ENCODE data around the gene AK1.

DNA sequence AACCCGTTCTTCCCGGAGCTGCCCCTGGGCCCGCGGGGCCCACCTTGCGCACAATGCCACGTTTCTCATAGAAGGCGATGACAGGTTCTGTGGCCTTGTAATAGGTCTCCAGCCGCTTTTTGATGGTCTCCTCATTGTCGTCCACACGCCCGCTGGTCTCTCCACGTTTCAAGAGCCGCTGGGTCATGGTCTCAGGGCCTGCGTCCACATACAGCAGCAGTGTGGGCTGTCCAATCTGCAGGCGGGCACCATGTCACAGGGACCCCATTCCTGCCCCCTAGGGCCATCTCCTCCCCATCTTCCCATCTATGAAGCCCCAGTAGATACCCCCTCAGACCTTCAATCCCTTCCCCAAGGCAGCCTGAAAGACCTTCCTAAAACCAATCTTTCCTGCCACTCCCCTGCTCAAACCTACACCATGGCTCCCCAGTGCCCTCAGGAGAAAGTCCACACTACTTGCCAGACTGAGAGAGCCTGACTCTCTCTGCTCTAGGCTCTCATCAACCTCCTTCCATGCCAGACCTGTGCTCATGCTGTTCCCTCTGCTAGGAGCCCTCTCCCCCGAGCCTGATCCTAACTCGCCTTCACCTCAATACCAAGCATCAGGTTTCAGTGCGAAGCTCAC lies 9.1 kb downstream of the AK1 start:
- TF ChIP-seq, protein P1, sequence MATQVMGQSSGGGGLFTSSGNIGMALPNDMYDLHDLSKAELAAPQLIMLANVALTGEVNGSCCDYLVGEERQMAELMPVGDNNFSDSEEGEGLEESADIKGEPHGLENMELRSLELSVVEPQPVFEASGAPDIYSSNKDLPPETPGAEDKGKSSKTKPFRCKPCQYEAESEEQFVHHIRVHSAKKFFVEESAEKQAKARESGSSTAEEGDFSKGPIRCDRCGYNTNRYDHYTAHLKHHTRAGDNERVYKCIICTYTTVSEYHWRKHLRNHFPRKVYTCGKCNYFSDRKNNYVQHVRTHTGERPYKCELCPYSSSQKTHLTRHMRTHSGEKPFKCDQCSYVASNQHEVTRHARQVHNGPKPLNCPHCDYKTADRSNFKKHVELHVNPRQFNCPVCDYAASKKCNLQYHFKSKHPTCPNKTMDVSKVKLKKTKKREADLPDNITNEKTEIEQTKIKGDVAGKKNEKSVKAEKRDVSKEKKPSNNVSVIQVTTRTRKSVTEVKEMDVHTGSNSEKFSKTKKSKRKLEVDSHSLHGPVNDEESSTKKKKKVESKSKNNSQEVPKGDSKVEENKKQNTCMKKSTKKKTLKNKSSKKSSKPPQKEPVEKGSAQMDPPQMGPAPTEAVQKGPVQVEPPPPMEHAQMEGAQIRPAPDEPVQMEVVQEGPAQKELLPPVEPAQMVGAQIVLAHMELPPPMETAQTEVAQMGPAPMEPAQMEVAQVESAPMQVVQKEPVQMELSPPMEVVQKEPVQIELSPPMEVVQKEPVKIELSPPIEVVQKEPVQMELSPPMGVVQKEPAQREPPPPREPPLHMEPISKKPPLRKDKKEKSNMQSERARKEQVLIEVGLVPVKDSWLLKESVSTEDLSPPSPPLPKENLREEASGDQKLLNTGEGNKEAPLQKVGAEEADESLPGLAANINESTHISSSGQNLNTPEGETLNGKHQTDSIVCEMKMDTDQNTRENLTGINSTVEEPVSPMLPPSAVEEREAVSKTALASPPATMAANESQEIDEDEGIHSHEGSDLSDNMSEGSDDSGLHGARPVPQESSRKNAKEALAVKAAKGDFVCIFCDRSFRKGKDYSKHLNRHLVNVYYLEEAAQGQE (IDR thresholded peaks at IDR 0.05; ENCODE audit: insufficient read depth in 1 of 2, low read depth in 2 of 2, low read length in 2 of 2), result no peak
- no peak for TF ChIP-seq SIN3A (IDR thresholded peaks at IDR 0.05; ENCODE audit: borderline replicate concordance, insufficient read depth, low read length)
- no peak for TF ChIP-seq TAF1 (IDR thresholded peaks at IDR 0.05; ENCODE audit: borderline replicate concordance, insufficient read depth, low read length)
- no peak for TF ChIP-seq POLR2AphosphoS5 (IDR thresholded peaks at IDR 0.05; ENCODE audit: low read depth, low read length)
